ENCODE measurements around the gene RMND5B. TPM values are rescaled to one million over a fixed set of nuclear protein-coding genes. Genes with fewer than 3 reads are reported as not detected.
"Not testable (repeated sequence)": the region's sequence is repeated elsewhere in the genome, so short reads cannot be mapped to it uniquely, and the experiment has no call there.

The RMND5B gene
- total RNA-seq (10 to 100 TPM; 33.7 to 33.8 TPM), polyA plus RNA-seq (10 to 100 TPM; 24.9 to 39.0 (median 36.8) TPM), total RNA-seq (14.3 to 30.4 (median 23.2) reads per million in 6 experiments)

DNA sequence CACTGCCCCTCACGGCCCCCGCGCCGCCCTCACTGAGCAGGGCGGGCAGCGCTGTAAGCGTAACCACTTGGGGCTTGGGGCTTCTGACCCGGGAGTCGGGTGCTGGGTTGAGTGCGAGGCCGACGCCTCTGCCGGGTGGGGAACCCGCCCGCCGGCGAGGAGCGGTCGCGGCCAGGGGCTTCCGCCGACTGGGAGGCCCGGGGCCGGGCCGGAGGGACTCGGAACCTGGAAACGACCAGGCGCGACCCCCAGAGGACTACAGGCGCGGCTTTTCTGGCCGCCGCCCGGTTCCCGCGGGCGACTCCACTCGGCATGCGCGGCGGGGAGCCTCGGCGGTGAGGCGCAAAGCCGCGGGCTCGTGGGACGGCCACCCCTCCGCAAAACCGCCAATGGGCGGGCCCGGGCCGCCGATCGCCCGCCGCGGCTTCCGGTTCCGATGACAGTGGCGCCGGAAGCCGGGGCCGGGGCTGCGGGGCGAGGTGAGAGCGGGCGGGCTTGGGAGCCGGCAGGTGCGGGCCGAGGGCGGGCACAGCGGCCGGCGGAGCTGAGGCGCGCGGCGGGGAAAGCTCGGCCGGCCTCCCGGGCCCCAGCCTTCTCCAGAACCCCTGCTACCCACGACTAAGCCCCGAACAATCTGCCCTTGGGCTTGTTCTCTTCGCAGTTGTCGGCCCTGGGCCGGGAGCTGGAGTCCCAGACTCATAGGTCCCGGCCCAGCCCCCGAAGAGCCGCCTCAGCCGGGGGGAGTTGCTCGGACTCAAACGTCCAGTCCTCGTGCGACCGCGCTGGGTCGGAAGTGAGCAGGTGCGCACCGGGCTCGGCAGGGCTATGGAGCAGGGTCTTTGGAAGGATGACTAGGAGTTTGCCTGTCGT lies at the start of gene RMND5B:
Gene RMND5B (plus strand): TSS at position 439 of the 870 bp plus-strand sequence. CDS start 7,106 bp downstream, outside the sequence.
- peaks cover 19 to 58% (median 39%) of the 10 kb centered on the region in 4 donors for H3K4me1 Mint-ChIP-seq
- POLR2A ChIA-PET = interaction anchor here (0.7 to 4.2 kb wide), 6 partner anchors 8 to 74 kb away, joined by 3 to 37 read pairs (median 6); partner anchors contain the start of genes HNRNPAB, N4BP3 and NHP2

DNA sequence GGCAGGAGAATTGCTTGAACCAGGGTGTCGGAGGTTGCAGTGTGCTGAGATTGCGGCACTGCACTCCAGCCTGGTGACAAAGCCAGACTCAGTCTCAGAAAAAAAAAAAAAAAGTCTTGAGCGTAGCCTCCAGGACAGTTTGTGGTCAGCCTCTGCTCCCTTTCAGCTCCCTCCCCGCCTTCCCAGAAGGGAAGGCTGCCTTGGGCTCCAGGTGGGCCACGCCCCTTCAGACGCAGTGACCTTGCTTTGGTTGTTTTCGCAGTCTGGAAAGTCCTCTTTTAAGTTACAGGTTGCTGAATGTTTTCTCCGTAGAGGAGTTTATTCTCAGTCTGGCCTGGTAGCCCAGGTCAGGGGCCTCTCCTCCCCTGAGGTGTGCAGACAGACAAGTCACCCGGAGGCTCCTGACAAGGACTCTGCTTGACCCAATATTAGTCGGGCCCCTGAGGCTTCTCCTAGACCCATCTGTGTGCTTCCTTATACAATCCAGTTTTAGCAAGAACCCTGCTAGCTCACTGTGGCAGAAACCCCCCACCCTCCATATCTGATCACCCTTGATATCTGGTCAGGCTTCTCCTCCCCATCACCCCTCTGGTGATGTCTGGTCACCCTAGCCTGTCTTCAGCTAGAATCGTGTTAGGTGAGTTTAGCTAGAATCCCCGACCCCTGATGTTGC lies 49.1 kb upstream of the RMND5B start:
- peak overlapping the region in 1 of 10 donors; percentile 12 for H3K27ac Mint-ChIP-seq
- no peaks in the 10 kb centered on the region for H3K9me3 Mint-ChIP-seq
- peaks cover 0 to 4% (median 2%) of the 10 kb centered on the region in 5 donors for H3K27me3 Mint-ChIP-seq
- H3K36me3 Mint-ChIP-seq = no peaks in the 10 kb centered on the region
- peak overlapping the region in 1 of 10 donors; percentile 4 for H3K4me3 Mint-ChIP-seq
- peaks cover 0 to 5% (median 3%) of the 10 kb centered on the region in 4 donors for H3K4me1 Mint-ChIP-seq
- POLR2A ChIA-PET = interaction anchor here (0.6 to 0.9 kb wide), 2 partner anchors 50 to 75 kb away, joined by 4 to 7 read pairs; no protein-coding TSS in a partner anchor
- DNase-seq = no peak
- no peak for ATAC-seq

More for the DNA sequence above, at the start of gene RMND5B:
- peak within 1 kb of the TSS; percentile 79 to 95 (median 87) for H3K27ac Mint-ChIP-seq
- H3K4me3 Mint-ChIP-seq = peak within 1 kb of the TSS; percentile 63 to 93 (median 86)
- peaks cover 0 to 25% (median 0%) of the 10 kb centered on the region in 3 donors for H3K36me3 Mint-ChIP-seq
- no peaks in the 10 kb centered on the region for H3K27me3 Mint-ChIP-seq
- no peaks in the 10 kb centered on the region for H3K9me3 Mint-ChIP-seq
- DNase-seq (peak; percentile 62 to 85 (median 74)), ATAC-seq (peak; percentile 86 to 91)

- H3K36me3 Mint-ChIP-seq = no peaks in the 10 kb centered on the region
- POLR2A ChIA-PET = interaction anchor here (0.5 kb wide), 1 partner anchor 18 kb away, joined by 5 read pairs; no protein-coding TSS in a partner anchor
- no peak for DNase-seq
Measured at GRCh38 chr5:178083922-178084321, 46.9 kb upstream of the RMND5B start.

GRCh38 chr5:178085316-178085715 lies 45.5 kb upstream of the RMND5B start:
- DNase-seq = no peak
- Mint-ChIP-seq H3K4me3 (no peak overlapping the region), H3K9me3 (no peaks in the 10 kb centered on the region), H3K27me3 (peaks cover 0 to 5% (median 4%) of the 10 kb centered on the region in 5 donors), H3K27ac (no peak overlapping the region), H3K36me3 (no peaks in the 10 kb centered on the region), H3K4me1 (peaks cover 0 to 5% (median 2%) of the 10 kb centered on the region in 4 donors)
- POLR2A ChIA-PET = no interaction called here
- ATAC-seq = no peak

More at GRCh38 chr5:178083922-178084321, 46.9 kb upstream of the RMND5B start:
- Mint-ChIP-seq H3K4me3 (no peak overlapping the region), H3K4me1 (peaks cover 0 to 5% (median 2%) of the 10 kb centered on the region in 4 donors), H3K27me3 (peaks cover 0 to 5% (median 4%) of the 10 kb centered on the region in 5 donors), H3K27ac (no peak overlapping the region), H3K9me3 (no peaks in the 10 kb centered on the region)
- no peak for ATAC-seq

DNA sequence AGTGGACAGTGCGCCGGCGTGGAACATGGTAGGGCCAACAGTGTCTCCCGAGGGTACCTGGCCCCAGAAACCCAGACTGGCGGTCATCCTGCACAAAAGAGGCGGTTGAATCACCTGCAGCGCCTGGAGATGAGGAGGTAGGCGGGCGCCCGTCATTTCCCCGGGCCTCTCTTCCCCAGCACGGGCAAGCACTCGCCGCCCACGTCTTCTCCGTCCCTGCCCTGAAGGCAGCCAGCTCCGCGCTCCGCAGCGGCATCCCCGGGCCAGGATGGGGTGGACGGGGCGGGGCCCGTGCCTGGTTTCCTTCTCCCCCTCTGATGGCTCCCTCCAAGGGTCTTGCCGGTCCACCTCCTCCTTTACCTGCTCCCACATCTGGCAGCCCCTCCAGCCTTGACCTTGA lies 44.5 kb upstream of the RMND5B start:
- H3K27ac Mint-ChIP-seq = no peak overlapping the region
- POLR2A ChIA-PET = no interaction called here
- no peak overlapping the region for H3K4me3 Mint-ChIP-seq
- peaks cover 0 to 5% (median 2%) of the 10 kb centered on the region in 4 donors for H3K4me1 Mint-ChIP-seq
- ATAC-seq (no peak), DNase-seq (no peak)
- no peaks in the 10 kb centered on the region for H3K36me3 Mint-ChIP-seq
- peaks cover 0 to 5% (median 2%) of the 10 kb centered on the region in 5 donors for H3K27me3 Mint-ChIP-seq
- H3K9me3 Mint-ChIP-seq = peaks cover 0 to 1% (median 0%) of the 10 kb centered on the region in 9 donors

DNA sequence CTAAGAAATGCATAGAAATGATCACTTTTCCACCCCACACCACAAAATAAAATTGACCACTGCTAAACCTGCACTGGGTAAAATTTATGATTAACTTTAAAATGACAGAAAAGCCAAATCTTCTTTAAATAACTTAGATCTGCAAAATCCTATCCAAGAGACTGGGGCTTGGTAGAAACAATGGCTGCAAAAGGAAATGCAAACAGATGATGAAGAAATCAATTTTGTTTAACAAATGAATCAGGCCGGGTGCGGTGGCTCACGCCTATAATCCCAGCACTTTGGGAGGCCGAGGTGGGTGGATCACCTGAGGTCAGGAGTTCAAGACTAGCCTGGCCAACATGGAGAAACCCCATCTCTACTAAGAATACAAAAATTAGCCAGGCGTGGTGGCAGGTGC lies 43.6 kb upstream of the RMND5B start:
- H3K4me3 Mint-ChIP-seq, DNase-seq, H3K36me3 Mint-ChIP-seq, H3K27me3 Mint-ChIP-seq, H3K27ac Mint-ChIP-seq, H3K9me3 Mint-ChIP-seq, H3K4me1 Mint-ChIP-seq, ATAC-seq, POLR2A ChIA-PET: not testable (repeated sequence)

- no peak for ATAC-seq
- H3K36me3 Mint-ChIP-seq = no peaks in the 10 kb centered on the region
- POLR2A ChIA-PET = interaction anchor here (0.7 to 1.1 kb wide), 3 partner anchors 13 to 102 kb away, joined by 3 to 8 read pairs (median 3); no protein-coding TSS in a partner anchor
Measured at GRCh38 chr5:178090856-178091255, 40.0 kb upstream of the RMND5B start.

DNA sequence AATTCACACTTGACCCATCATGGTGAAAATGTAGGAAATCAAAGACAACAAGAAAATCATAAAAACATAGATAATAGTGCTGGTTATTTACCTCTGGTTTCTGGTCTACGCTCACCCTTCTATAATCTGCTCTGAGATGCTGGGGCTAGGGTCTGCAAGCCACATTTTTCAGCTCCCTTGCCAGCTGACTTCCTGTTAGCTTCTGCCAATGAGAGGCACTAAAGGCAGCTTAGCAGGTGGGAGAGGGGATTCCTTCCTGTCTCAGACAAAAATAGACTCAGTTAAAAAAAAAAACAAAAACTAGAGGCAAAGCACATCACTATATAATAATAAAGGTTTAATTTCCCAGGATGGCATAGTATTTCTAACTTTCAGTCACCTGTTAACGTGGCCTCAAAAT lies 37.7 kb upstream of the RMND5B start:
- Mint-ChIP-seq H3K27me3 (no peaks in the 10 kb centered on the region), H3K27ac (peak overlapping the region in 6 of 10 donors; percentile 14 to 59 (median 49)), H3K4me1 (peaks cover 12 to 28% (median 23%) of the 10 kb centered on the region in 4 donors), H3K9me3 (peaks cover 0 to 2% (median 0%) of the 10 kb centered on the region in 9 donors), H3K4me3 (peak overlapping the region in 6 of 10 donors; percentile 16 to 75 (median 46)), H3K36me3 (no peaks in the 10 kb centered on the region)
- POLR2A ChIA-PET = interaction anchor here (0.7 kb wide), 1 partner anchor 28 kb away, joined by 7 read pairs; no protein-coding TSS in a partner anchor
- DNase-seq (no peak), ATAC-seq (no peak)

More at GRCh38 chr5:178090856-178091255, 40.0 kb upstream of the RMND5B start:
- Mint-ChIP-seq H3K27me3 (peaks cover 0 to 2% (median 0%) of the 10 kb centered on the region in 5 donors), H3K4me3 (no peak overlapping the region), H3K4me1 (peaks cover 9 to 24% (median 21%) of the 10 kb centered on the region in 4 donors), H3K27ac (no peak overlapping the region), H3K9me3 (peaks cover 0 to 2% (median 0%) of the 10 kb centered on the region in 9 donors)
- no peak for DNase-seq

DNA sequence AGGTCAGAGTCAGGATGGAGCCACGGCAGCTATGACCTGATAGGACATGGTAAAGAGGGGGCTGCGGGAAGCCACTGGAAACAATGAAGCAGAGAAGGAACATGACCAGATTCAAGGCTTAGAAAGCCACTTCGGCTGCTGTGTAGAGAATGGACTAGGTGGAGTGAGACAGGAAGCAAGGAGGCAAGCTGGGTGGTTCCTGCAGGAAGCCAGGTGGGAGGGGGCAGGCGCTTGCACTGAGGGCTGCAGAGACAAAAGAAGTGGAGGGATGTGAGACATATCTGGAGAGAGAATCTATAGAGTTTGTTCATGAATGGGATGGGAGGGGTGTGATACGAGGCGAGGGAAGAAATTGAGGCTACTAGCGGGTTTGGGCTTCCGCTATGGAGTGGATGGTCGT lies 36.5 kb upstream of the RMND5B start:
- Mint-ChIP-seq H3K27me3 (no peaks in the 10 kb centered on the region), H3K4me1 (peaks cover 12 to 28% (median 23%) of the 10 kb centered on the region in 4 donors), H3K36me3 (no peaks in the 10 kb centered on the region), H3K4me3 (peak overlapping the region in 9 of 10 donors; percentile 28 to 77 (median 52)), H3K27ac (peak overlapping the region in 9 of 10 donors; percentile 1 to 83 (median 53)), H3K9me3 (peaks cover 0 to 2% (median 0%) of the 10 kb centered on the region in 9 donors)
- POLR2A ChIA-PET = interaction anchor here (0.9 kb wide), 1 partner anchor 8 kb away, joined by 3 read pairs; no protein-coding TSS in a partner anchor
- DNase-seq = peak in 2 of 10 donors; percentile 10 to 14
- peak; percentile 53 to 63 for ATAC-seq

GRCh38 chr5:178098685-178099084 lies 32.1 kb upstream of the RMND5B start:
- ATAC-seq = no peak
- Mint-ChIP-seq H3K27ac (no peak overlapping the region), H3K4me3 (no peak overlapping the region), H3K4me1 (peaks cover 13 to 19% (median 15%) of the 10 kb centered on the region in 4 donors), H3K9me3 (no peaks in the 10 kb centered on the region), H3K27me3 (no peaks in the 10 kb centered on the region), H3K36me3 (no peaks in the 10 kb centered on the region)
- POLR2A ChIA-PET = interaction anchor here (1.5 kb wide), 1 partner anchor 23 kb away, joined by 4 read pairs; no protein-coding TSS in a partner anchor
- DNase-seq = no peak

DNA sequence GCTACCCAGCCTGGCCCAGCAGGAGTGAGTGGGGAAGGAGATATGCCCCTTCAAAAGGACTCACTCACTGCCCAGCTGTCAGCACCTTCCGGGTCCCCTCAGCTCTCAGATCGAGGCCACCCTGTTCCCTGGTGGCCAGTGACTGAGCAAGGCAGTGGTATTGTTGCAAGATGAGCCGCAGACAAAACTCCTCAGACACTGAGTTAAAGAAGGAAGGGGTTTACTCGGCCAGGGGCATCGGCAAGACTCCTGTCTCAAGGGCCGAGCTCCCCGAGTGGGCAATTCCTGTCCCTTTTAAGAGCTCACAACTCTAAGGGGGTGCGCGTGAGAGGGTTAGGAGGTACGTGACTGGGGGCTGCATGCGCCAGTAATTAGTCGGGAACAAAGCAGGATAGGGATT lies 27.2 kb upstream of the RMND5B start:
- H3K4me1 Mint-ChIP-seq = peaks cover 16 to 29% (median 26%) of the 10 kb centered on the region in 4 donors
- no peaks in the 10 kb centered on the region for H3K36me3 Mint-ChIP-seq
- peak overlapping the region in 5 of 10 donors; percentile 4 to 67 (median 30) for H3K4me3 Mint-ChIP-seq
- ATAC-seq (no peak), DNase-seq (no peak)
- POLR2A ChIA-PET = interaction anchor here (0.9 to 1.1 kb wide), 2 partner anchors 13 to 17 kb away, joined by 3 to 5 read pairs; no protein-coding TSS in a partner anchor
- peak overlapping the region in 5 of 10 donors; percentile 20 to 86 (median 71) for H3K27ac Mint-ChIP-seq
- no peaks in the 10 kb centered on the region for H3K9me3 Mint-ChIP-seq
- H3K27me3 Mint-ChIP-seq = peaks cover 0 to 1% (median 0%) of the 10 kb centered on the region in 5 donors

GRCh38 chr5:178104492-178104891 lies 26.3 kb upstream of the RMND5B start:
- H3K27me3 Mint-ChIP-seq = peaks cover 0 to 1% (median 0%) of the 10 kb centered on the region in 5 donors
- no peaks in the 10 kb centered on the region for H3K9me3 Mint-ChIP-seq
- H3K4me1 Mint-ChIP-seq = peaks cover 18 to 35% (median 30%) of the 10 kb centered on the region in 4 donors
- POLR2A ChIA-PET = interaction anchor here (0.9 to 4.4 kb wide), 3 partner anchors 13 to 16 kb away, joined by 3 to 22 read pairs (median 5); no protein-coding TSS in a partner anchor
- ATAC-seq (peak; percentile 66 to 71), DNase-seq (peak in 2 of 10 donors; percentile 25 to 27)
- peak overlapping the region in 7 of 10 donors; percentile 7 to 75 (median 54) for H3K4me3 Mint-ChIP-seq
- H3K36me3 Mint-ChIP-seq = no peaks in the 10 kb centered on the region
- H3K27ac Mint-ChIP-seq = peak overlapping the region; percentile 41 to 89 (median 81)
